ENCODE measurements around the gene DUS2.

DUS2 gene

GRCh38 chr16:68086860-68087268, 63.8 kb downstream of the DUS2 start:
- Histone ChIP-seq H3K9me3 (ENCODE audit: insufficient read depth, low read length, severe bottlenecking) (no peaks in the 10 kb centered on the region), H3K36me3 (ENCODE audit: insufficient read depth, low read length) (no peaks in the 10 kb centered on the region)
- no peak for DNase-seq

GRCh38 chr16:68087688-68088087, 64.6 kb downstream of the DUS2 start:
- no peak for TF ChIP-seq EZH2 (IDR thresholded peaks at IDR 0.05; ENCODE audit: borderline replicate concordance, low read depth, low read length, severe bottlenecking)
- no peak for TF ChIP-seq CTCF (IDR thresholded peaks at IDR 0.05; ENCODE audit: borderline replicate concordance, extremely low read depth, low read length, poor library complexity, severe bottlenecking)
- Histone ChIP-seq H3K4me3 (ENCODE audit: low read depth in 1 of 2, low read length in 2 of 2) (peak overlapping the region; percentile 98; a peak in 2 of 4 replicates), H3K36me3 (ENCODE audit: insufficient read depth, low read length) (no peaks in the 10 kb centered on the region), H3K9ac (ENCODE audit: low read depth, low read length) (peak overlapping the region; percentile 97; the same call in 1 of the 2 replicates), H3K79me2 (ENCODE audit: insufficient read depth, low read length) (peaks cover 73% of the 10 kb centered on the region), H2AFZ (ENCODE audit: low read depth, low read length) (no peak overlapping the region), H3K4me1 (ENCODE audit: insufficient read depth, low read length) (peaks cover 65% of the 10 kb centered on the region), H4K20me1 (ENCODE audit: insufficient read depth, low read length) (peaks cover 48% of the 10 kb centered on the region; the same call in 1 of the 2 replicates), H3K27ac (ENCODE audit: low read length) (no peak overlapping the region), H3K27me3 (ENCODE audit: insufficient read depth, low read length, poor library complexity) (no peaks in the 10 kb centered on the region), H3K9me3 (ENCODE audit: insufficient read depth, low read length, severe bottlenecking) (no peaks in the 10 kb centered on the region), H3K4me2 (ENCODE audit: insufficient read depth, low read length) (peak overlapping the region; percentile 93)
- ATAC-seq (ENCODE audit: insufficient read depth, low read depth) = no peak
- no peak for DNase-seq

More at GRCh38 chr16:68086860-68087268, 63.8 kb downstream of the DUS2 start:
- Histone ChIP-seq H4K20me1 (ENCODE audit: insufficient read depth, low read length) (peaks cover 43% of the 10 kb centered on the region; the same call in 1 of the 2 replicates), H3K4me3 (ENCODE audit: low read depth in 1 of 2, low read length in 2 of 2) (peak overlapping the region; percentile 98), H3K4me2 (ENCODE audit: insufficient read depth, low read length) (peak overlapping the region; percentile 93), H3K27me3 (ENCODE audit: insufficient read depth, low read length, poor library complexity) (no peaks in the 10 kb centered on the region), H2AFZ (ENCODE audit: low read depth, low read length) (no peak overlapping the region), H3K79me2 (ENCODE audit: insufficient read depth, low read length) (peaks cover 64% of the 10 kb centered on the region), H3K4me1 (ENCODE audit: insufficient read depth, low read length) (peaks cover 64% of the 10 kb centered on the region), H3K27ac (ENCODE audit: low read length) (peak overlapping the region; percentile 91), H3K9ac (ENCODE audit: low read depth, low read length) (peak overlapping the region; percentile 97)
- ATAC-seq (ENCODE audit: insufficient read depth, low read depth) = no peak
- TF ChIP-seq EZH2 (IDR thresholded peaks at IDR 0.05; ENCODE audit: borderline replicate concordance, low read depth, low read length, severe bottlenecking) (no peak), CTCF (IDR thresholded peaks at IDR 0.05; ENCODE audit: borderline replicate concordance, extremely low read depth, low read length, poor library complexity, severe bottlenecking) (no peak)

DNA sequence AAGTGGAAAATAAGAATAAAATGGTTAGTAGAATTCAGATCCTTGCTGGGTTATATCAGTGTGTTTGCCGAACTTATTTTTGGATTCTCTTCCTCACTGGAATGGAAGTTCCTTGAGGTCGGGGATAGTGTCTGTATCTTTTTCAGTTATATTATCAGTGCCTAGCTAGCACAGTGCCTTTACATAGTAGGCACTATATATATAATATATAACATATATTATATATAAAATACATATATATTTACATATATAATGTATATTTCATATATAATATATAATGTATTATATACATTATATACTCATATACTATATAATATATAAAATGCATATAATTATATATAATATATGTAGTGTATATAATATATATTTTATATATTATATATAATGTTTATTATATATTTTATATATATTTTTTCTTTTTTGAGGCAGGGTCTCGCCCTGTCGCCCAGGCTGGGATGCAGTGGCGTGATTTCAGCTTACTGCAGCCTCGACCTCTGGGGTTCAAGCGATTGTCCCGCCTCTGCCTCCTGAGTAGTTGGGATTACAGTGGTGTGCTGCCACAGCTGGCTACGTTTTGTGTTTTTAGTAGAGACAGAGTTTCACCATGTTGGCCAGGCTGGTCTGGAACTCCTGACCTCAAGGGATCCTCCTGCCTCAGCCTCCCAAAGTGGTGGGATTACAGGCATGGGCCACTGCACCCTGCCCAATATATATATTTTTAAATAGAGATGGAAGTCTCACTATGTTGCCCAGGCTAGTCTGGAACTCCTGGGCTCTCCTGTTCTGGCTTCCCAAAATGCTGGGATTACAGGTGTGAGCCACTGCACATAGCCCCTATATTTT, 65.3 kb downstream of the DUS2 start:
- no peak for DNase-seq
- H3K4me2 ChIP-seq (ENCODE audit: insufficient read depth, low read length) = peak overlapping the region; percentile 93

More for the DNA sequence above, 65.3 kb downstream of the DUS2 start:
- peaks cover 79% of the 10 kb centered on the region for H3K79me2 ChIP-seq (ENCODE audit: insufficient read depth, low read length)
- peak overlapping the region in 1 of 2 experiments; percentile 98; a peak in 1 of 4 replicates for H3K4me3 ChIP-seq (ENCODE audit: low read depth in 1 of 2, low read length in 2 of 2)
- no peak overlapping the region for H3K27ac ChIP-seq (ENCODE audit: low read length)
- H3K27me3 ChIP-seq (ENCODE audit: insufficient read depth, low read length, poor library complexity) = no peaks in the 10 kb centered on the region
- H3K36me3 ChIP-seq (ENCODE audit: insufficient read depth, low read length) = no peaks in the 10 kb centered on the region
- H3K9me3 ChIP-seq (ENCODE audit: insufficient read depth, low read length, severe bottlenecking) = no peaks in the 10 kb centered on the region
- TF ChIP-seq CTCF (IDR thresholded peaks at IDR 0.05; ENCODE audit: borderline replicate concordance, extremely low read depth, low read length, poor library complexity, severe bottlenecking) = no peak
- no peak for TF ChIP-seq EZH2 (IDR thresholded peaks at IDR 0.05; ENCODE audit: borderline replicate concordance, low read depth, low read length, severe bottlenecking)
- no peak overlapping the region for H2AFZ ChIP-seq (ENCODE audit: low read depth, low read length)
- H3K9ac ChIP-seq (ENCODE audit: low read depth, low read length) = 0 out of 2 replicates have a peak overlapping the region, but pooled peaks have one; percentile 97
- peaks cover 55% of the 10 kb centered on the region; the same call in 1 of the 2 replicates for H4K20me1 ChIP-seq (ENCODE audit: insufficient read depth, low read length)
- H3K4me1 ChIP-seq (ENCODE audit: insufficient read depth, low read length) = peaks cover 65% of the 10 kb centered on the region
- ATAC-seq (ENCODE audit: insufficient read depth, low read depth) = no peak
